ENCODE results near the gene CUL4B. TPM values are rescaled to one million over a fixed set of nuclear protein-coding genes. Genes with fewer than 3 reads are reported as not detected.
"Not testable (repeated sequence)": the region's sequence is repeated elsewhere in the genome, so short reads cannot be mapped to it uniquely, and the experiment has no call there.

The CUL4B gene
- polyA plus RNA-seq, 3 donors from 2014 or later = 16.8 to 28.7 (median 17.0) TPM

GRCh38 chrX:120504569-120504968, 56.2 kb downstream of the CUL4B start:
- no peak for DNase-seq
- H3K4me3 Mint-ChIP-seq = no peak overlapping the region
- H3K36me3 Mint-ChIP-seq = no peaks in the 10 kb centered on the region
- no peak overlapping the region for H3K27ac Mint-ChIP-seq
- no peaks in the 10 kb centered on the region for H3K4me1 Mint-ChIP-seq
- no peaks in the 10 kb centered on the region for H3K9me3 Mint-ChIP-seq
- H3K27me3 Mint-ChIP-seq (ENCODE audit: low read depth in 3 of 3) = peaks cover 2 to 4% (median 3%) of the 10 kb centered on the region in 3 donors

- H3K4me1 Mint-ChIP-seq = peaks cover 6 to 12% of the 10 kb centered on the region in 2 donors
- H3K36me3 Mint-ChIP-seq = no peaks in the 10 kb centered on the region
- DNase-seq = no peak
- no peak overlapping the region for H3K4me3 Mint-ChIP-seq
- peak overlapping the region in 1 of 6 donors; percentile 49 for H3K27ac Mint-ChIP-seq
- peaks cover 5 to 10% (median 6%) of the 10 kb centered on the region in 3 donors for H3K27me3 Mint-ChIP-seq (ENCODE audit: low read depth in 3 of 3)
- H3K9me3 Mint-ChIP-seq = no peaks in the 10 kb centered on the region
Observed at GRCh38 chrX:120499301-120500072, 61.3 kb downstream of the CUL4B start.

- not testable (repeated sequence) for H3K4me3 Mint-ChIP-seq, DNase-seq, H3K27ac Mint-ChIP-seq, H3K9me3 Mint-ChIP-seq, H3K36me3 Mint-ChIP-seq
- Mint-ChIP-seq H3K27me3 (ENCODE audit: low read depth in 3 of 3) (peaks cover 2 to 11% (median 4%) of the 10 kb centered on the region in 3 donors), H3K4me1 (peaks cover 30% of the 10 kb centered on the region in 2 donors)
Observed at GRCh38 chrX:120490119-120490518, 70.6 kb downstream of the CUL4B start.

GRCh38 chrX:120486786-120487185, 74.0 kb downstream of the CUL4B start:
- H3K4me1 Mint-ChIP-seq = peaks cover 31 to 32% of the 10 kb centered on the region in 2 donors
- H3K9me3 Mint-ChIP-seq = no peaks in the 10 kb centered on the region
- H3K4me3 Mint-ChIP-seq = peak overlapping the region in 4 of 5 donors; percentile 4 to 34 (median 11)
- peak overlapping the region in 2 of 6 donors; percentile 43 to 89 for H3K27ac Mint-ChIP-seq
- H3K36me3 Mint-ChIP-seq = no peaks in the 10 kb centered on the region
- DNase-seq = no peak
- H3K27me3 Mint-ChIP-seq (ENCODE audit: low read depth in 3 of 3) = peaks cover 4 to 14% (median 4%) of the 10 kb centered on the region in 3 donors

GRCh38 chrX:120485638-120486520, 74.9 kb downstream of the CUL4B start:
- H3K27ac Mint-ChIP-seq = peak overlapping the region; percentile 89 to 93 (median 91)
- H3K9me3 Mint-ChIP-seq = no peaks in the 10 kb centered on the region
- H3K4me1 Mint-ChIP-seq = peaks cover 31 to 32% of the 10 kb centered on the region in 2 donors
- peak overlapping the region; percentile 84 to 92 (median 90) for H3K4me3 Mint-ChIP-seq
- no peaks in the 10 kb centered on the region for H3K36me3 Mint-ChIP-seq
- peaks cover 4 to 14% (median 4%) of the 10 kb centered on the region in 3 donors for H3K27me3 Mint-ChIP-seq (ENCODE audit: low read depth in 3 of 3)
- peak; percentile 49 to 58 (median 55) for DNase-seq

GRCh38 chrX:120485315-120485637, 75.5 kb downstream of the CUL4B start:
- peak overlapping the region; percentile 89 to 93 (median 91) for H3K27ac Mint-ChIP-seq
- peaks cover 4 to 14% (median 4%) of the 10 kb centered on the region in 3 donors for H3K27me3 Mint-ChIP-seq (ENCODE audit: low read depth in 3 of 3)
- peak overlapping the region; percentile 84 to 92 (median 90) for H3K4me3 Mint-ChIP-seq
- H3K9me3 Mint-ChIP-seq = no peaks in the 10 kb centered on the region
- no peaks in the 10 kb centered on the region for H3K36me3 Mint-ChIP-seq
- DNase-seq = no peak
- H3K4me1 Mint-ChIP-seq = peaks cover 31 to 32% of the 10 kb centered on the region in 2 donors

- H3K4me1 Mint-ChIP-seq = no peaks in the 10 kb centered on the region
- no peaks in the 10 kb centered on the region for H3K9me3 Mint-ChIP-seq
- no peaks in the 10 kb centered on the region for H3K36me3 Mint-ChIP-seq
- H3K27ac Mint-ChIP-seq = no peak overlapping the region
- no peak overlapping the region for H3K4me3 Mint-ChIP-seq
- no peak for DNase-seq
- peaks cover 0 to 10% (median 6%) of the 10 kb centered on the region in 3 donors for H3K27me3 Mint-ChIP-seq (ENCODE audit: low read depth in 3 of 3)
Observed at GRCh38 chrX:120477453-120477852, 83.3 kb downstream of the CUL4B start.

- Mint-ChIP-seq H3K27ac (no peak overlapping the region), H3K36me3 (no peaks in the 10 kb centered on the region), H3K27me3 (ENCODE audit: low read depth in 3 of 3) (peaks cover 0 to 10% (median 6%) of the 10 kb centered on the region in 3 donors), H3K4me1 (no peaks in the 10 kb centered on the region), H3K4me3 (no peak overlapping the region), H3K9me3 (no peaks in the 10 kb centered on the region)
- no peak for DNase-seq
Observed at GRCh38 chrX:120476714-120477113, 84.0 kb downstream of the CUL4B start.

- H3K36me3 Mint-ChIP-seq; H3K4me3 Mint-ChIP-seq; H3K4me1 Mint-ChIP-seq; H3K27me3 Mint-ChIP-seq (ENCODE audit: low read depth in 3 of 3); H3K9me3 Mint-ChIP-seq; H3K27ac Mint-ChIP-seq: not testable (repeated sequence)
- peak in 1 of 3 donors; percentile 28 for DNase-seq
Observed at GRCh38 chrX:120475447-120475846, 85.3 kb downstream of the CUL4B start.

Other genes starting within 250 kb of the CUL4B start
- gene TMEM255A, start 249.5 kb downstream of the CUL4B start, polyA plus RNA-seq = 1 to 10 TPM in 1 of 3 donors, under 1 TPM in 1, not detected in 1; 0.96 to 4.0 TPM
- gene ATP1B4, start 198.9 kb downstream of the CUL4B start, polyA plus RNA-seq = not detected
- 100 to 1,000 TPM; 102 to 191 (median 113) TPM for gene LAMP2, start 91.7 kb downstream of the CUL4B start, polyA plus RNA-seq
- 10 to 100 TPM; 64.7 to 80.5 (median 70.3) TPM for gene MCTS1, start 43.1 kb upstream of the CUL4B start, polyA plus RNA-seq
- gene C1GALT1C1, start 69.1 kb upstream of the CUL4B start, polyA plus RNA-seq = 10 to 100 TPM; 25.9 to 56.6 (median 29.2) TPM